Measurements from ENCODE around the gene KCNN2.

The KCNN2 gene

GRCh38 chr5:114416254-114416653 is 54.4 kb downstream of the KCNN2 start:
- no peaks in the 10 kb centered on the region for H3K36me3 Mint-ChIP-seq (ENCODE audit: low read depth)
- H3K9me3 Mint-ChIP-seq = no peaks in the 10 kb centered on the region
- H3K27ac Mint-ChIP-seq = no peak overlapping the region
- H3K4me3 Mint-ChIP-seq = no peak overlapping the region
- H3K4me1 Mint-ChIP-seq = no peaks in the 10 kb centered on the region
- no peak for TF ChIP-seq CTCF (IDR thresholded peaks at IDR 0.05)
- DNase-seq = no peak
- H3K27me3 Mint-ChIP-seq (ENCODE audit: low read depth, poor library complexity) = peaks cover 7% of the 10 kb centered on the region

GRCh38 chr5:114417519-114417918 is 55.6 kb downstream of the KCNN2 start:
- no peak for DNase-seq
- Mint-ChIP-seq H3K27ac (no peak overlapping the region), H3K9me3 (no peaks in the 10 kb centered on the region), H3K36me3 (ENCODE audit: low read depth) (no peaks in the 10 kb centered on the region), H3K4me3 (no peak overlapping the region), H3K27me3 (ENCODE audit: low read depth, poor library complexity) (peaks cover 7% of the 10 kb centered on the region), H3K4me1 (no peaks in the 10 kb centered on the region)
- TF ChIP-seq CTCF (IDR thresholded peaks at IDR 0.05) = no peak

- DNase-seq = no peak
- no peak overlapping the region for H3K4me3 Mint-ChIP-seq
Measured at GRCh38 chr5:114418176-114419066, 56.6 kb downstream of the KCNN2 start.

GRCh38 chr5:114419067-114419388 is 57.2 kb downstream of the KCNN2 start:
- H3K27me3 Mint-ChIP-seq (ENCODE audit: low read depth, poor library complexity) = peaks cover 3% of the 10 kb centered on the region
- DNase-seq = no peak
- no peaks in the 10 kb centered on the region for H3K9me3 Mint-ChIP-seq
- TF ChIP-seq CTCF (IDR thresholded peaks at IDR 0.05) = no peak
- H3K4me1 Mint-ChIP-seq = no peaks in the 10 kb centered on the region
- no peak overlapping the region for H3K4me3 Mint-ChIP-seq
- no peak overlapping the region for H3K27ac Mint-ChIP-seq
- H3K36me3 Mint-ChIP-seq (ENCODE audit: low read depth) = no peaks in the 10 kb centered on the region

More at GRCh38 chr5:114418176-114419066, 56.6 kb downstream of the KCNN2 start:
- peaks cover 3% of the 10 kb centered on the region for H3K27me3 Mint-ChIP-seq (ENCODE audit: low read depth, poor library complexity)
- no peak overlapping the region for H3K27ac Mint-ChIP-seq
- H3K4me1 Mint-ChIP-seq = no peaks in the 10 kb centered on the region
- H3K9me3 Mint-ChIP-seq = no peaks in the 10 kb centered on the region
- no peaks in the 10 kb centered on the region for H3K36me3 Mint-ChIP-seq (ENCODE audit: low read depth)
- no peak for TF ChIP-seq CTCF (IDR thresholded peaks at IDR 0.05)

GRCh38 chr5:114419959-114420358 is 58.1 kb downstream of the KCNN2 start:
- no peak for DNase-seq
- Mint-ChIP-seq H3K27ac (no peak overlapping the region), H3K9me3 (no peaks in the 10 kb centered on the region), H3K4me3 (no peak overlapping the region), H3K4me1 (no peaks in the 10 kb centered on the region), H3K36me3 (ENCODE audit: low read depth) (no peaks in the 10 kb centered on the region), H3K27me3 (ENCODE audit: low read depth, poor library complexity) (peaks cover 3% of the 10 kb centered on the region)
- no peak for TF ChIP-seq CTCF (IDR thresholded peaks at IDR 0.05)

GRCh38 chr5:114427204-114427603 is 65.3 kb downstream of the KCNN2 start:
- H3K4me3 Mint-ChIP-seq = no peak overlapping the region
- TF ChIP-seq CTCF (IDR thresholded peaks at IDR 0.05) = no peak
- no peak for DNase-seq
- H3K27ac Mint-ChIP-seq = no peak overlapping the region
- no peaks in the 10 kb centered on the region for H3K4me1 Mint-ChIP-seq
- H3K9me3 Mint-ChIP-seq = peaks cover 5% of the 10 kb centered on the region
- H3K27me3 Mint-ChIP-seq (ENCODE audit: low read depth, poor library complexity) = no peaks in the 10 kb centered on the region
- no peaks in the 10 kb centered on the region for H3K36me3 Mint-ChIP-seq (ENCODE audit: low read depth)

All from nephron progenitor cell (in vitro differentiated cells).